PC-3 (cell line): Measurements from ENCODE around the gene SLC38A10. TPM values are rescaled to one million over a fixed set of nuclear protein-coding genes. Genes with fewer than 3 reads are reported as not detected.

Experiments
- ATAC-seq: fragments of 200-7000 bp; cut with Tn5 transposase; 2 replicates; pipeline ENCODE4 v1.9.1; 2020; ENCODE audit warnings: mild to moderate bottlenecking, moderate library complexity
- BruUV-seq: library from RNA; stranded (reverse); fragments of 400-500 nt; replicated peaks from 2 replicates; lab custom pipeline; 2021; lab: Mats Ljungman, UMichigan
- CTCF ChIA-PET: fragments of 300-600 bp; sonication (Branson Sonifier 250); formaldehyde crosslinking; loops from one replicate; lab custom pipeline; 2022; ENCODE audit warnings: antibody characterized with exemption; lab: Charles Lee
- POLR2A ChIA-PET: fragments of 300-600 bp; sonication (Branson Sonifier 250); formaldehyde crosslinking; loops from one replicate; lab custom pipeline; 2022; ENCODE audit warnings: antibody characterized with exemption; ENCODE audit not compliant: unreplicated experiment; lab: Charles Lee
- DNase-seq: peaks from one replicate; pipeline ENCODE4 v3.0.0-alpha.2; 2015
- H2AFZ ChIP-seq: fragments of 300-600 bp; sonication (generic); 2 replicates; pipeline ENCODE4 v1.6.0; 2016; ENCODE audit warnings: antibody characterized with exemption, low read length
- H3F3A ChIP-seq: fragments of 300-600 bp; sonication (generic); one replicate; pipeline ENCODE4 v1.6.0; 2017; ENCODE audit warnings: antibody characterized with exemption, low read length, control low read depth, mild to moderate bottlenecking; ENCODE audit not compliant: unreplicated experiment
- H3K27ac ChIP-seq: fragments of 300-600 bp; sonication (generic); 2 replicates; pipeline ENCODE4 v1.5.1; 2016; ENCODE audit warnings: mild to moderate bottlenecking, low read length
- H3K27me3 ChIP-seq: fragments of 300-600 bp; sonication (generic); 2 replicates; pipeline ENCODE4 v1.6.1; 2016; ENCODE audit warnings: low read length, mixed read lengths
- H3K36me3 ChIP-seq: fragments of 300-600 bp; sonication (generic); 2 replicates; pipeline ENCODE4 v1.6.1; 2016; ENCODE audit warnings: low read depth, mixed run types, low read length, mixed read lengths
- H3K4me1 ChIP-seq: fragments of 300-600 bp; sonication (generic); 2 replicates; pipeline ENCODE4 v1.5.1; 2016; ENCODE audit warnings: low read length; ENCODE audit not compliant: insufficient read depth
- H3K4me2 ChIP-seq: fragments of 300-600 bp; sonication (generic); 2 replicates; pipeline ENCODE4 v1.6.0; 2016; ENCODE audit warnings: low read length
- H3K4me3 ChIP-seq: fragments of 300-600 bp; sonication (generic); 2 replicates; pipeline ENCODE4 v1.5.1; 2016; ENCODE audit warnings: mild to moderate bottlenecking, low read length, mixed read lengths
- H3K79me2 ChIP-seq: fragments of 300-600 bp; sonication (generic); 2 replicates; pipeline ENCODE4 v1.6.1; 2017; ENCODE audit warnings: low read length, mixed read lengths
- H3K9ac ChIP-seq: fragments of 300-600 bp; sonication (generic); 2 replicates; pipeline ENCODE4 v1.6.0; 2016; ENCODE audit warnings: mild to moderate bottlenecking, low read length
- H3K9me2 ChIP-seq: fragments of 300-600 bp; sonication (generic); replicated peaks from 2 replicates; pipeline ENCODE4 v1.6.1; 2016; ENCODE audit warnings: mixed run types, low read length, mixed read lengths
- H3K9me3 ChIP-seq: fragments of 300-600 bp; sonication (generic); 2 replicates; pipeline ENCODE4 v1.6.1; 2016; ENCODE audit warnings: low read length, mixed read lengths
- H4K20me1 ChIP-seq: fragments of 300-600 bp; sonication (generic); 2 replicates; pipeline ENCODE4 v1.6.1; 2016; ENCODE audit warnings: low read length, mixed read lengths
- CTCF ChIP-seq: fragments of 300-600 bp; sonication (generic); conservative IDR thresholded peaks from 2 replicates; pipeline ENCODE4 v1.5.1; 2017; ENCODE audit warnings: antibody characterized with exemption, low read depth, mild to moderate bottlenecking, low read length
- EZH2 ChIP-seq: fragments of 300-600 bp; sonication (generic); IDR thresholded peaks from one replicate; pipeline ENCODE4 v1.6.1; 2017; ENCODE audit warnings: antibody characterized with exemption, mild to moderate bottlenecking, low read length; ENCODE audit not compliant: unreplicated experiment
- EZH2phosphoT487 ChIP-seq: fragments of 300-600 bp; sonication (generic); IDR thresholded peaks from 2 replicates; pipeline ENCODE4 v1.6.1; 2018; ENCODE audit warnings: mild to moderate bottlenecking, antibody characterized with exemption, low read length, borderline replicate concordance
- intact Hi-C: fragments of 100-400 bp; cut with micrococcal nuclease; formaldehyde crosslinking; loops from 2 replicates; pipeline ENCODE4 v1.9.0; 2023
- total RNA-seq: library from RNA; depleted of rRNA; stranded (reverse); fragments of >200 nt; gene quantifications from 2 replicates; pipeline ENCODE4 v1.2.3, GENCODE V29; 2014

Gene SLC38A10
- total RNA-seq, 1 experiment from 2014 or later: 77.8 TPM

- ChIA-PET CTCF (no interaction called here), POLR2A (no interaction called here)
- Histone ChIP-seq H3K36me3 (peaks cover 6% of the 10 kb centered on the region), H3K4me3 (no peak overlapping the region), H3K4me2 (no peak overlapping the region), H3K9me2 (no peaks in the 10 kb centered on the region), H3K27ac (no peak overlapping the region), H2AFZ (no peak overlapping the region), H3K27me3 (no peaks in the 10 kb centered on the region), H4K20me1 (no peaks in the 10 kb centered on the region), H3K4me1 (0 out of 2 replicates have a peak, but pooled peaks cover 2% of the 10 kb centered on the region), H3F3A (no peaks in the 10 kb centered on the region), H3K9me3 (no peaks in the 10 kb centered on the region), H3K9ac (no peak overlapping the region), H3K79me2 (no peaks in the 10 kb centered on the region)
- no peak for DNase-seq
- ATAC-seq: no peak
- intact Hi-C loops: no loop called here
- BruUV-seq: no TSS peak
- no peak for TF ChIP-seq EZH2phosphoT487
- TF ChIP-seq EZH2: no peak
- TF ChIP-seq CTCF: no peak
Observed at GRCh38 chr17:81260171-81260570, 34.9 kb downstream of the SLC38A10 start.

- Histone ChIP-seq H3K79me2 (no peaks in the 10 kb centered on the region), H3K9ac (no peak overlapping the region), H3K4me1 (0 out of 2 replicates have a peak, but pooled peaks cover 3% of the 10 kb centered on the region), H3K27me3 (no peaks in the 10 kb centered on the region), H3K9me2 (no peaks in the 10 kb centered on the region), H3F3A (no peaks in the 10 kb centered on the region), H4K20me1 (no peaks in the 10 kb centered on the region), H3K4me2 (no peak overlapping the region), H3K9me3 (no peaks in the 10 kb centered on the region), H2AFZ (no peak overlapping the region), H3K36me3 (peaks cover 6% of the 10 kb centered on the region), H3K27ac (no peak overlapping the region), H3K4me3 (no peak overlapping the region)
- intact Hi-C loops: loop anchor here (10.0 kb wide), 1 partner anchor 136 kb away; the partner anchor contains the start of gene BAHCC1
- TF ChIP-seq EZH2phosphoT487 (no peak), CTCF (no peak), EZH2 (no peak)
- DNase-seq: no peak
- ChIA-PET POLR2A (no interaction called here), CTCF (interaction anchor here (0.5 kb wide), 1 partner anchor 116 kb away, joined by 7 read pairs; no protein-coding TSS in a partner anchor)
- no peak for ATAC-seq
- BruUV-seq: no TSS peak
Observed at GRCh38 chr17:81259058-81259605, 36.0 kb downstream of the SLC38A10 start.

- POLR2A ChIA-PET: no interaction called here
- no peaks in the 10 kb centered on the region for H4K20me1 ChIP-seq
- H3K4me1 ChIP-seq: 0 out of 2 replicates have a peak, but pooled peaks cover 3% of the 10 kb centered on the region
- CTCF ChIA-PET: no interaction called here
- DNase-seq (no peak), ATAC-seq (no peak)
- peaks cover 6% of the 10 kb centered on the region for H3K36me3 ChIP-seq
- BruUV-seq: no TSS peak
- no peaks in the 10 kb centered on the region for H3K9me2 ChIP-seq
- no peaks in the 10 kb centered on the region for H3K27me3 ChIP-seq
- no peak overlapping the region for H2AFZ ChIP-seq
- no peak overlapping the region for H3K9ac ChIP-seq
- H3K4me3 ChIP-seq: no peak overlapping the region
- TF ChIP-seq EZH2phosphoT487 (no peak), CTCF (no peak), EZH2 (no peak)
- no peaks in the 10 kb centered on the region for H3F3A ChIP-seq
- no peaks in the 10 kb centered on the region for H3K9me3 ChIP-seq
- H3K27ac ChIP-seq: no peak overlapping the region
- no peak overlapping the region for H3K4me2 ChIP-seq
- intact Hi-C loops: loop anchor here (10.0 kb wide), 1 partner anchor 137 kb away; the partner anchor contains the start of gene BAHCC1
- no peaks in the 10 kb centered on the region for H3K79me2 ChIP-seq
Observed at GRCh38 chr17:81258292-81258691, 36.8 kb downstream of the SLC38A10 start.
